ENCODE measurements around the gene ZNF175.

DNA sequence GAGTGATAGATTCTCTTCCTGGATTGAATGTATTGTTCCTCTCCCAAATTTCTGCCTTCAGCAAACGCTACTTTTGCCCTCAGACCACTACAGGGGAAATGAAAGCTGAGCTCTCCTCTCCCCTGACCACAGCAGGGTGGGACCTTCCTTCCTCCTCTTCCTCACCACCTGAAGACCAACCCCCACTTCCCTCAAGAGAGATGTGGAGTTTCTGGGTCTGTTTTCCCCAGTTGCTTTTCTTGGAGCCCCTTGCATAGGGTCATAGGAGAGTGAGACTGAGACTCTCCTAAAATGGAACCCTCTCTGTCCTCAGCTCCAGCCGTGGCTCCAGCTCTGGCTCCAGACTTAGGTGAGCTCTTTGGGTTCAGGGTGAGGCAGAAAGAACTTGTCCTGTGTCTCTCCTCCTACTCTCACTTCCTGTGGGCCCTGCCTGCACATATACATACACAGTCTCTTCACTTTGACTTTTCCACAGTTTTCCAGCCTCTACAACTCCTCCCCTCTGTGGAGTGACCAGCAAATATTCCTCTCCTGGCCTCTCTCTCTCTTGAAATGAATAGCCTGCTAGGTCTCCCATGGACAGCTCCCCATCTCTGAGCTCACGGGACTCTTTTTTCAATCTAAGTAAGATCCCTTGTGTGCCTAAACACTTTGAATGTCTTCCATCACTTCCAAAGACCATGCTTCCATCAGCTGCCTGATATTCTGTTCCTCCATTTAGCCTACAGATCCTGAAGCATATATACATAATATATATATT lies 19.2 kb upstream of the ZNF175 start:
- no peak for TF ChIP-seq EZH2 (IDR thresholded peaks at IDR 0.05; ENCODE audit: borderline replicate concordance, low read depth, low read length, poor library complexity, severe bottlenecking)
- TF ChIP-seq, protein P1, sequence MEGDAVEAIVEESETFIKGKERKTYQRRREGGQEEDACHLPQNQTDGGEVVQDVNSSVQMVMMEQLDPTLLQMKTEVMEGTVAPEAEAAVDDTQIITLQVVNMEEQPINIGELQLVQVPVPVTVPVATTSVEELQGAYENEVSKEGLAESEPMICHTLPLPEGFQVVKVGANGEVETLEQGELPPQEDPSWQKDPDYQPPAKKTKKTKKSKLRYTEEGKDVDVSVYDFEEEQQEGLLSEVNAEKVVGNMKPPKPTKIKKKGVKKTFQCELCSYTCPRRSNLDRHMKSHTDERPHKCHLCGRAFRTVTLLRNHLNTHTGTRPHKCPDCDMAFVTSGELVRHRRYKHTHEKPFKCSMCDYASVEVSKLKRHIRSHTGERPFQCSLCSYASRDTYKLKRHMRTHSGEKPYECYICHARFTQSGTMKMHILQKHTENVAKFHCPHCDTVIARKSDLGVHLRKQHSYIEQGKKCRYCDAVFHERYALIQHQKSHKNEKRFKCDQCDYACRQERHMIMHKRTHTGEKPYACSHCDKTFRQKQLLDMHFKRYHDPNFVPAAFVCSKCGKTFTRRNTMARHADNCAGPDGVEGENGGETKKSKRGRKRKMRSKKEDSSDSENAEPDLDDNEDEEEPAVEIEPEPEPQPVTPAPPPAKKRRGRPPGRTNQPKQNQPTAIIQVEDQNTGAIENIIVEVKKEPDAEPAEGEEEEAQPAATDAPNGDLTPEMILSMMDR (conservative IDR thresholded peaks at IDR 0.05; ENCODE audit: low read depth, low read length): no peak
